Measurements from ENCODE around the gene CDH22.

The CDH22 gene

GRCh38 chr20:46282669-46283068, 25.6 kb downstream of the CDH22 start:
- H3K27ac ChIP-seq (ENCODE audit: low read length): no peak overlapping the region
- H3K4me2 ChIP-seq (ENCODE audit: low read length): no peak overlapping the region
- no peaks in the 10 kb centered on the region for H3K79me2 ChIP-seq (ENCODE audit: low read length)
- no peak overlapping the region for H3K4me3 ChIP-seq (ENCODE audit: low read length)
- peaks cover 76% of the 10 kb centered on the region for H3K27me3 ChIP-seq (ENCODE audit: low read depth, low read length)
- no peaks in the 10 kb centered on the region for H3K36me3 ChIP-seq (replicated peaks; ENCODE audit: low read depth, low read length)
- no peaks in the 10 kb centered on the region for H3K4me1 ChIP-seq (ENCODE audit: low read length)
- H2AFZ ChIP-seq (ENCODE audit: low read depth, low read length): no peak overlapping the region
- H3K9me3 ChIP-seq (ENCODE audit: insufficient read depth, low read length): no peaks in the 10 kb centered on the region
- TF ChIP-seq CTCF (IDR thresholded peaks at IDR 0.05; ENCODE audit: low read depth, low read length) (no peak), EZH2phosphoT487 (IDR thresholded peaks at IDR 0.05; ENCODE audit: low read depth) (no peak)
- no peak overlapping the region for H3K9ac ChIP-seq (ENCODE audit: low read length)
- H4K20me1 ChIP-seq (ENCODE audit: insufficient read depth, low read length): no peaks in the 10 kb centered on the region

- Histone ChIP-seq H3K4me2 (ENCODE audit: low read length) (no peak overlapping the region), H3K79me2 (ENCODE audit: low read length) (no peaks in the 10 kb centered on the region), H3K9me3 (ENCODE audit: insufficient read depth, low read length) (no peaks in the 10 kb centered on the region), H3K27ac (ENCODE audit: low read length) (no peak overlapping the region), H3K4me3 (ENCODE audit: low read length) (no peak overlapping the region), H3K27me3 (ENCODE audit: low read depth, low read length) (peaks cover 76% of the 10 kb centered on the region), H3K4me1 (ENCODE audit: low read length) (no peaks in the 10 kb centered on the region), H3K36me3 (replicated peaks; ENCODE audit: low read depth, low read length) (no peaks in the 10 kb centered on the region), H4K20me1 (ENCODE audit: insufficient read depth, low read length) (no peaks in the 10 kb centered on the region), H2AFZ (ENCODE audit: low read depth, low read length) (no peak overlapping the region), H3K9ac (ENCODE audit: low read length) (no peak overlapping the region)
- no peak for TF ChIP-seq EZH2phosphoT487 (IDR thresholded peaks at IDR 0.05; ENCODE audit: low read depth)
- no peak for TF ChIP-seq CTCF (IDR thresholded peaks at IDR 0.05; ENCODE audit: low read depth, low read length)
Observed at GRCh38 chr20:46279103-46279502, 29.2 kb downstream of the CDH22 start.

GRCh38 chr20:46277602-46278001, 30.7 kb downstream of the CDH22 start:
- H4K20me1 ChIP-seq (ENCODE audit: insufficient read depth, low read length): no peaks in the 10 kb centered on the region
- H3K9me3 ChIP-seq (ENCODE audit: insufficient read depth, low read length): no peaks in the 10 kb centered on the region
- H3K4me3 ChIP-seq (ENCODE audit: low read length): no peak overlapping the region
- H3K4me1 ChIP-seq (ENCODE audit: low read length): no peaks in the 10 kb centered on the region
- peaks cover 76% of the 10 kb centered on the region for H3K27me3 ChIP-seq (ENCODE audit: low read depth, low read length)
- TF ChIP-seq EZH2phosphoT487 (IDR thresholded peaks at IDR 0.05; ENCODE audit: low read depth): no peak
- no peak for TF ChIP-seq CTCF (IDR thresholded peaks at IDR 0.05; ENCODE audit: low read depth, low read length)
- no peaks in the 10 kb centered on the region for H3K36me3 ChIP-seq (replicated peaks; ENCODE audit: low read depth, low read length)
- H3K4me2 ChIP-seq (ENCODE audit: low read length): no peak overlapping the region
- no peak overlapping the region for H3K9ac ChIP-seq (ENCODE audit: low read length)
- H3K79me2 ChIP-seq (ENCODE audit: low read length): no peaks in the 10 kb centered on the region
- H3K27ac ChIP-seq (ENCODE audit: low read length): no peak overlapping the region
- no peak overlapping the region for H2AFZ ChIP-seq (ENCODE audit: low read depth, low read length)

- Histone ChIP-seq H3K79me2 (ENCODE audit: low read length) (no peaks in the 10 kb centered on the region), H4K20me1 (ENCODE audit: insufficient read depth, low read length) (no peaks in the 10 kb centered on the region), H3K4me2 (ENCODE audit: low read length) (no peak overlapping the region), H2AFZ (ENCODE audit: low read depth, low read length) (no peak overlapping the region), H3K27me3 (ENCODE audit: low read depth, low read length) (peaks cover 79% of the 10 kb centered on the region), H3K4me1 (ENCODE audit: low read length) (no peaks in the 10 kb centered on the region), H3K36me3 (replicated peaks; ENCODE audit: low read depth, low read length) (no peaks in the 10 kb centered on the region), H3K27ac (ENCODE audit: low read length) (no peak overlapping the region), H3K4me3 (ENCODE audit: low read length) (no peak overlapping the region), H3K9me3 (ENCODE audit: insufficient read depth, low read length) (no peaks in the 10 kb centered on the region; the same call in 1 of the 2 replicates), H3K9ac (ENCODE audit: low read length) (no peak overlapping the region)
- TF ChIP-seq CTCF (IDR thresholded peaks at IDR 0.05; ENCODE audit: low read depth, low read length) (no peak), EZH2phosphoT487 (IDR thresholded peaks at IDR 0.05; ENCODE audit: low read depth) (no peak)
Observed at GRCh38 chr20:46276531-46276930, 31.8 kb downstream of the CDH22 start.
